ENCODE results near the gene LRRC9.

The LRRC9 gene

GRCh38 chr14:59944909-59945308 lies 25.0 kb downstream of the LRRC9 start:
- TF ChIP-seq NFIC (IDR thresholded peaks at IDR 0.05) (no peak), REST (IDR thresholded peaks at IDR 0.05; ENCODE audit: low read depth) (no peak), EP300 (IDR thresholded peaks at IDR 0.05; ENCODE audit: borderline replicate concordance) (no peak), TEAD4 (IDR thresholded peaks at IDR 0.05) (no peak), MAX (IDR thresholded peaks at IDR 0.05) (no peak), CREB1 (IDR thresholded peaks at IDR 0.05; ENCODE audit: low read depth) (no peak), YY1 (IDR thresholded peaks at IDR 0.05; ENCODE audit: low read depth) (no peak), TAF1 (IDR thresholded peaks at IDR 0.05; ENCODE audit: low read depth) (no peak), FOXM1 (IDR thresholded peaks at IDR 0.05; ENCODE audit: borderline replicate concordance, low read depth) (no peak), ZBTB7A (IDR thresholded peaks at IDR 0.05; ENCODE audit: low read depth) (no peak), CEBPB (IDR thresholded peaks at IDR 0.05) (no peak), EGR1 (IDR thresholded peaks at IDR 0.05) (no peak), RAD21 (IDR thresholded peaks at IDR 0.05; ENCODE audit: low read depth) (no peak), USF1 (IDR thresholded peaks at IDR 0.05) (no peak), TCF12 (IDR thresholded peaks at IDR 0.05; ENCODE audit: low read depth) (no peak)

GRCh38 chr14:59959668-59960067 lies 39.7 kb downstream of the LRRC9 start:
- TF ChIP-seq EGR1 (IDR thresholded peaks at IDR 0.05): no peak
- no peak for TF ChIP-seq CREB1 (IDR thresholded peaks at IDR 0.05; ENCODE audit: low read depth)
- no peak for TF ChIP-seq NFIC (IDR thresholded peaks at IDR 0.05)
- TF ChIP-seq YY1 (IDR thresholded peaks at IDR 0.05; ENCODE audit: low read depth): no peak
- TF ChIP-seq MAX (IDR thresholded peaks at IDR 0.05): no peak
- no peak for TF ChIP-seq REST (IDR thresholded peaks at IDR 0.05; ENCODE audit: low read depth)
- TF ChIP-seq TCF12 (IDR thresholded peaks at IDR 0.05; ENCODE audit: low read depth): no peak
- no peak for TF ChIP-seq USF1 (IDR thresholded peaks at IDR 0.05)

- TF ChIP-seq FOXM1 (IDR thresholded peaks at IDR 0.05; ENCODE audit: borderline replicate concordance, low read depth) (no peak), TEAD4 (IDR thresholded peaks at IDR 0.05) (no peak), TCF12 (IDR thresholded peaks at IDR 0.05; ENCODE audit: low read depth) (no peak), MAX (IDR thresholded peaks at IDR 0.05) (no peak), EGR1 (IDR thresholded peaks at IDR 0.05) (no peak), USF1 (IDR thresholded peaks at IDR 0.05) (no peak), EP300 (IDR thresholded peaks at IDR 0.05; ENCODE audit: borderline replicate concordance) (no peak), NFIC (IDR thresholded peaks at IDR 0.05) (no peak), CREB1 (IDR thresholded peaks at IDR 0.05; ENCODE audit: low read depth) (no peak), CEBPB (IDR thresholded peaks at IDR 0.05) (no peak), YY1 (IDR thresholded peaks at IDR 0.05; ENCODE audit: low read depth) (no peak), REST (IDR thresholded peaks at IDR 0.05; ENCODE audit: low read depth) (no peak), RAD21 (IDR thresholded peaks at IDR 0.05; ENCODE audit: low read depth) (no peak), ZBTB7A (IDR thresholded peaks at IDR 0.05; ENCODE audit: low read depth) (no peak), TAF1 (IDR thresholded peaks at IDR 0.05; ENCODE audit: low read depth) (no peak)
Observed at GRCh38 chr14:59961518-59962062, 41.6 kb downstream of the LRRC9 start.
